Omental fat pad (tissue), 4 donors: Measurements from ENCODE around the gene METTL22. TPM values are rescaled to one million over a fixed set of nuclear protein-coding genes. Genes with fewer than 3 reads are reported as not detected.

Source experiments
- ATAC-seq: fragments of 150-250 bp; one replicate; pipeline ENCODE4 v1.9.1; 2016; ENCODE audit warnings: mild to moderate bottlenecking, moderate library complexity; ENCODE audit not compliant: low FRiP score
- DNase-seq: peaks from one replicate; pipeline ENCODE4 v3.0.0-alpha.2; 2019; ENCODE audit warnings: low spot score
- total RNA-seq, 4 donors: library from RNA; depleted of rRNA; stranded (reverse); fragments of >200 nt; gene quantifications; one replicate each; pipeline ENCODE4 v1.1.0, GENCODE V29; 2016
- TF ChIP-seq, protein P1 (sequence below), 3 donors: fragments of 450-650 bp; IDR thresholded peaks; one replicate each; pipeline ENCODE4 v1.5.1; 2016 to 2017; ENCODE audit warnings: antibody characterized with exemption in 3 of 3, mild to moderate bottlenecking in 3 of 3, moderate library complexity in 2 of 3

METTL22 gene
- total RNA-seq, 4 donors from 2014 or later = 16.7 to 40.0 (median 24.5) TPM

DNA sequence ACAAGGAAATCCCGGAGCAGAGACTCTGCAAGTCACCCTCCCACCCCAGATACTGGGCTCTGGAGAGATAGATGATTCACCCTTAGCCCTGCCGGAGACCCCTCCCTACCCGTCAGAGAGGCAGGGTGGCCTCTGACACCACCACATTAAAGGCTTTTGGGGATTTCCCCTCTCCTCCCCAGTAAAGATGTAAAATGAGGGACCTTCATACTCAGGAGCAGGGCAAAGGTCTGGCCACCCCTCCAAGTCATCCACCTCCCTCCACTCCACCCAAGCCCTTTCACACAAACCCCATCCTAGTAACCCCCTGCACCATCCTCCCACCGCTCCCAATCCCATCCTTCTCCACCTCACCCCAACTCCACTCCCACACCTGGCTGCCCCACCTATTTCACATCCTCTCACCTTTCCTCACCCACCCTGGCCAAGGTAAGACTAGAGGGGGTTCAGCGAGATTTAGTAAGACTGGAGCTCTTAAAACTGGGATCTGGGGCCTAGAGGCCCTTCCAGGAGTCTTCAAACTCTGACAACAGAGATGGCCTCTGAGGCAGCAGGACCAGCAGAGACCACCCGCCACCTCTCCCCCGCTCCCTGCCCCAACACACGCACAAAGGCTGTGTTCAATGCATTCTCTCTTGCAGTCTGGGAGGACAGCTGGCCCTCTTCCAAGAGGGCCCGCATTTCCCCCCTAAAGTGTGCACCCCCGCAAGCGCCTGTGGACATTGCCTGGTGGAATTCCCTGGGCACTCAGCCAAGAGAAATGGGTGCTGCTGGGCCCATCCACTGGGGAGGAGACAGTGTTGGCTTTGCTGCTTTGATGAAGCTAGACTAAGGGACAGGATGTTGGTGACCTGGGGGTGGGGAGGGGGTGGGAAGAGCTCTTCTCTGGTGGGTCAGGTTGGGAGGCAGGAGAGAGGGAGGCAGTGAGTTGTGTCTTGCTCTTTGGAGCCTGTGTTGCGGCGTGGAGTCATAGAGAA lies 54.0 kb downstream of the METTL22 start:
- ATAC-seq (no peak), DNase-seq (no peak)
- TF ChIP-seq, protein P1, sequence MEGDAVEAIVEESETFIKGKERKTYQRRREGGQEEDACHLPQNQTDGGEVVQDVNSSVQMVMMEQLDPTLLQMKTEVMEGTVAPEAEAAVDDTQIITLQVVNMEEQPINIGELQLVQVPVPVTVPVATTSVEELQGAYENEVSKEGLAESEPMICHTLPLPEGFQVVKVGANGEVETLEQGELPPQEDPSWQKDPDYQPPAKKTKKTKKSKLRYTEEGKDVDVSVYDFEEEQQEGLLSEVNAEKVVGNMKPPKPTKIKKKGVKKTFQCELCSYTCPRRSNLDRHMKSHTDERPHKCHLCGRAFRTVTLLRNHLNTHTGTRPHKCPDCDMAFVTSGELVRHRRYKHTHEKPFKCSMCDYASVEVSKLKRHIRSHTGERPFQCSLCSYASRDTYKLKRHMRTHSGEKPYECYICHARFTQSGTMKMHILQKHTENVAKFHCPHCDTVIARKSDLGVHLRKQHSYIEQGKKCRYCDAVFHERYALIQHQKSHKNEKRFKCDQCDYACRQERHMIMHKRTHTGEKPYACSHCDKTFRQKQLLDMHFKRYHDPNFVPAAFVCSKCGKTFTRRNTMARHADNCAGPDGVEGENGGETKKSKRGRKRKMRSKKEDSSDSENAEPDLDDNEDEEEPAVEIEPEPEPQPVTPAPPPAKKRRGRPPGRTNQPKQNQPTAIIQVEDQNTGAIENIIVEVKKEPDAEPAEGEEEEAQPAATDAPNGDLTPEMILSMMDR (IDR thresholded peaks at IDR 0.05) = no peak

DNA sequence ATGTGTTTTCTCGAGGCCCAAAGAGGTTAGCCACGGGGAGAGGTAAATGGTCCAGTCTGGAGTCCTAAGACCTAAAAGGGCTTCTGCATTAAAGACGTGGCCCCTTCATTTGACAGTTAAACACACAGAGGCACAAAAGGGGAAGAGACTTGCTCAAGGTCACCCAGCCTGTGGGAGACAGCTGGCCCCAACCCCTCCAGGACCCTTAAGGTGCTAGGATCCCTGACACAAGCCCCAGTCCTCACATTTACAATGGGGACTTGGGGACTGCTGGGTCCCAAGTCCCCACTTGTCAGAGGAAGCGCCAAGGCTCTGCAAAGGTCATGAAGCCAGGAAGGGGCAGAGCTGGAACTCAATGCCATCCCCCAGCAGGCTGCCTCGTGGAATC lies 54.7 kb downstream of the METTL22 start:
- TF ChIP-seq, protein P1 (IDR thresholded peaks at IDR 0.05) = no peak
- DNase-seq = no peak
- ATAC-seq = no peak

DNA sequence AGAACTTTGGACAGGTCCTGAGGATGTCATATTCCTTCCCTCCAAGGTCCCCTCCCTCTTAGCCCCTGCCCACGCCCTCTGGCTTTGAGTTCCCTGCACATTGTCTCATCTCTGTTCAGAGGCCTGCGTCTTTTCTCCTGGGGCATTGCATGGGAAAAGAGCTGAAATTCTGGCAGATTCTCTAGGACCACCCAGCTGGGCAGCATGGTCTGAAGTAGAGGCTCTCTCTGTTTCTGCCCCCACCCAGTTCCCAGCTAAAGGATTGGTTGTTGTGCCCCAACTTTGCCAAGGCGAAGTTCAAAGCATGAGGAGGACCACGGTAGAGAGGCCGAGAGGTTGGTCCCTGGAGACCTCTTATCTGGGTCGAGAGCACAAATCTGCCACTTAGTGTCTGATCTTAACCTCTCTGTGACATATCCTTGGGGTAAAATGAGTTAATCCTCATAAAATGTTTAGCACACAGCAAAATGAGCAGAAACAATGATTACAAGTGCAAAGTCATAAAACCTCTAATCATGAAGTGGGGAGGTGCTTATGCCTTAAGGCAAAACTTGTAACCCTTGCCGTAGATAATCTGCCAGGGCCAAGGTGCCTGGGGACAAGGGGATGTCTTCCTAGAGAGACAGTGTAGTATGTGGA lies 55.4 kb downstream of the METTL22 start:
- DNase-seq (no peak), ATAC-seq (no peak)
- TF ChIP-seq, protein P1 (IDR thresholded peaks at IDR 0.05) = no peak

DNA sequence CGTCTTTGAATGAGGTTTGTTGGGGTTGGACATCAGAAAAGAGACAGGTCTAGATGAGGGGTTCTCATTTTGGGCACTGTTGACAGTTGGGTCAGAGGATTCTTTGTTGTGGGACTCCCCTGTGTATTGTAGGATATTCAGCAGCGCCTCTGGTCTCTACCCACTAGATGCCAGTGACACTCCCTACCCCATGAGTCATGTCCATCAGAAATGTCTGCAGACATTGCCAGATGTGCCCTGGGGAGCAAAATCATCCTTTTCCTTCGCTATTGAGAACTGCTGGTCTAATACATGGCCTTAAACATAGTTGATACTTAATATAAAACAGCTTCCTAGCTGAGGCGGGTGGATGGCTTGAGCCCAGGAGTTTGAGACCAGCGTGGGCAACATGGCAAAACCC lies 56.0 kb downstream of the METTL22 start:
- ATAC-seq = no peak
- TF ChIP-seq, protein P1 (IDR thresholded peaks at IDR 0.05) = no peak

DNA sequence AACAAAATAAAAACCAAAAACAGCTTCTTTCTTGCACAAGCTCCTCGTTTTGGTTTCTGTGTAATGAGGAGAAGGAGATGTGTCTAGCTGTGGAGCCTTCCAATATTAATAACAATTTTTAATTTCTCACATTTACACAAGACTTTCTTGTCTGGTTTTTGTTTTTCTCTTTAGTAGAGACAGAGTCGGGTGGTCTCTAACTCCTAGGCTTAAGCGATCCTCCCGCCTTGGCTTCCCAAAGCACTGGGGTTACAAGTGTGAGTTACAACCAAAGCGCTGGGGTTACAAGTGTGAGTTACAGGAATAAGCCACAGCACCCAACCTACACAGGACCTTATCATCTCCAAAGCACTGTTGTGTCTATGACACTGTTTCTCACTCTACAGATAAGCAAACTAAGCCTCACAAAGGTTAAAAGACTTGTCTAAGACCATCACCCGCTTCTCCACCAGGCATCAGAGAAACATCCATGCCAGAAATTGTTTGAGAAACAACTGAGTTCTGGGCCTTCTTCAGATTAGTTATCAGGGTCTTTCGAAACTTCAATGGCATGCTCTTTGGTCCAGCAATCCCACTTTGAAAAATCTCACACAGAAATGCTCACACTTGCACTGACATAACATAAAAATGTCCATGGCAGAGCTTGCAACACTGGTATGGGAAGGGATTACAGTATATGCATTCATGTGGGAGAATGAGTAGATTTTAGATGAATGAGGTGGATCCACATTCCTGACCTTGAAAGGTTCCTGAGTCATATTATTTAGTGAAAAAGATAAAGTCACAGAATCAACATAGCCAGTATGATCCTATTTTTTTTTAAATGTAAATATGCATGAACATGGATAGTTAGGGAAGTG lies 56.8 kb downstream of the METTL22 start:
- TF ChIP-seq, protein P1 (IDR thresholded peaks at IDR 0.05) = no peak
- ATAC-seq = no peak
- no peak for DNase-seq

More for the DNA sequence above, 56.0 kb downstream of the METTL22 start:
- no peak for DNase-seq

DNA sequence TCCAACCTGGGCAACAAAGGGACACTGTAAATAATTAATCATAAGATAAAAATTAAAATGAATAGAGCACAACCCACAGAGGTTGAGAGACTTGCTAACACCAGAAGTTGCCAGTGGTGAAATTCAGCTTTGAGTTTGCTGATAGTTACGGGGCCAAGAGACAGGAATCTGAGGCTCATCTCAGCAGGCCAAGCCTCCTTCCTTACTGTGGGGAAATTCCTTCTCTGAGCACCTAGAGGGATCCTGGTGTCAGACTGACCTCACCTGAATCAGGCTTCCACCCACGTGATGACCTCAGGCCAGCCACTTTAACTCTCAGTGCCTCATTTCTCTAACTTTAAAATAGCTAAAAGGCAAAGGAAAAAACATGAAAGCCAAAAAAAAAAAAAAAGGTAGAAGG lies 57.7 kb downstream of the METTL22 start:
- TF ChIP-seq, protein P1 (IDR thresholded peaks at IDR 0.05) = no peak
- no peak for ATAC-seq
- no peak for DNase-seq
